ENCODE results near the gene CALHM3.

DNA sequence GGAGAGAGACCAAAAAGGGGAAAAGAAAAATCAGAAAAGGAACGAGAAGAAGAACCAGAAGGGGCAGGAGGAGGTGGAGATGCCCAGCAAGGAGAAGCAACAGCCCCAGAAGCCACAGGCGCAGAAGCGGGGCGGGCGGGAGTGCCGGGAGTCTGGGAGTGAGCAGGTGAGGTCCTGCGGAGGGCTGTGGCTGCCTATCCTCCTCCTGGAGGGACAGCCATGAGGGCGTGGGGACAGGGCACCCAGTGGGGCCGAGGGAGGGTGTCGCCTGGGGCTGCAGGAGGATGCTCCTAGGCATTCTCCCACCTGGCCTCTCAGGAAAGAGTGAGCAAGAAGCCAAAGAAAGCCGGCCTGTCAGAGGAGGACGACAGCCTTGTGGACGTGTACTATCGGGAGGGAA lies 38.6 kb downstream of the CALHM3 start:
- TF ChIP-seq POLR2AphosphoS5 (IDR thresholded peaks at IDR 0.05; ENCODE audit: low read depth, low read length) = no peak
- TF ChIP-seq POLR2A (IDR thresholded peaks at IDR 0.05; ENCODE audit: low read depth, low read length) = no peak
- no peak for TF ChIP-seq TAF1 (IDR thresholded peaks at IDR 0.05; ENCODE audit: borderline replicate concordance, low read depth, low read length)

Data from GM12892 (cell line).